HG02588 (cell line): ENCODE results near the gene PDLIM1.

Experiments used
- ATAC-seq: cut with Tn5 transposase; IDR thresholded peaks from one replicate; pipeline ENCODE4 v1.9.1; 2021; ENCODE audit warnings: mild to moderate bottlenecking, moderate library complexity; ENCODE audit not compliant: unreplicated experiment

Gene PDLIM1

DNA sequence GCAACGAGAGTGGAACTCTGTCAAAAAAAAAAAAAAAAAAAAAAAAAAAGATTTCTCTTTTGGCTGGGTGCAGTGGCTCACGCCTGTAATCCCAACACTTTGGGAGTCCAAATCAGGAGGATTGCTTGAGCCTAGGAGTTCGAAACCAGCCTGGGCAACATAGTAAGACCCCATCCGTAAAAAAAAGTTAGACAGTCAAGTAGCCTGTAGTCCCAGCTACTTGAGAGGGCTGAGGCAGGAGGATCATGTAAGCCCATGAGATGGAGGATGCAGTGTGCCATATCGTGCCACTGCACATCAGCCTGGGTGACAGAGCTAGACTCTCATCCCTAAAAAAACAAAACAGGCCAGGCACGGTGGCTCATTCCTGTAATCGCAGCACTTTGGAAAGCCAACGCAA is 25.2 kb downstream of the PDLIM1 start:
- no peak for ATAC-seq

DNA sequence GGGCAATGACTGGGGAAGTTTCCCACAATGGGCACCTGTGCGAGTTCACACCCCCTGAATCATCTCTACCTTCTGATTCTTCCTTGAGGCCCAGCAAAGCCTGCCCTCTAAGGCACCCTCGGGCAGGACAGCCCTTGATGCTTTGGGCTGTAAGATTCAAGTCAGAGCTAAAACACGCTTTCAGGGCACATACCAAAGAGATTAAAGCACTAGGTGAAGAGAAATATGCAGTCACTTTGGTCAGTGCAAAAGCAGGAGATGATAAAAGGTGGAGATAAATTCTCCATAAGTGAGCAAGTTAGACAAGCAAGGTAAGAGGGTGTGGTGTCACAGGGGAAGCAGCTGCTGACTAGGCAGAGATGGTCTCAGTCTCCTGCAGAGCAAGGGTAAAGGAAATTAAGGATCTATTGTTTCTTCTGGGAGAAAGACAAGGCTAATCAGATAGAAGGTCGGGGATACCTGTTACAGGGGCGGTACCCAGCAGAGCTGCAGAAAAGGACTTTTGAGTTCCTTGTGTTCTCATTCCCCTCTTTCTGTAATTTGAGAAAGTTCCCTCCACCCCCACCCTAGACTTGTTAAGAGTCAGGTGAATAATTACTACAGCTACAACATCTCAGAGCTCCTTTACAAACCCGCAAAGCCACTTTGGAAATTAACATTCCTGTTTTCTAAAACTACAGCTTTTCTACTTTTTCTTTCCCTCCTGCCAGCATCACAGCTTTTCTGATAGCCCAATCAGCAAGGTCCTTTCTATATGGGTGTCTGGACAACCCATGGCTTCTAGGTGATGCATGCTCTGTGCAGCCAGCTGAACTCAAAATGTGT is 26.4 kb downstream of the PDLIM1 start:
- ATAC-seq, result no peak

DNA sequence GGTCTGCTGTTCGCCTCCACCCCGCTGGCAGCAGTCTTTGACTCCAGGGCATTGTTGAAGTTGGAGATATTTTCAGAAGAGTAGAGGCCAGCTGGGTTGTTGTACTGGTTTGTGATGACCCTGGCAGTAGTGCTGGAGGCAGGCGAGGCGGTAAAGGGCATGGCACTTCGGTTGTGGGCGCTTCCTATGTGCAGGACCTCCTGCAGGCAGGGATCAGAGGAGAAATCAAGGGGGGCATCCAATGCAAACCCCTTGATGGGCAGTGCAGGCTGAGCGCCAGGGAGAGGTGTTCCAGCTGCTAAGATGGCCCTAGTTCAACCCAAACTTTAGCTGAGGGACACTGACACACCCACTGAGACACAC is 27.0 kb downstream of the PDLIM1 start:
- ATAC-seq, result no peak

DNA sequence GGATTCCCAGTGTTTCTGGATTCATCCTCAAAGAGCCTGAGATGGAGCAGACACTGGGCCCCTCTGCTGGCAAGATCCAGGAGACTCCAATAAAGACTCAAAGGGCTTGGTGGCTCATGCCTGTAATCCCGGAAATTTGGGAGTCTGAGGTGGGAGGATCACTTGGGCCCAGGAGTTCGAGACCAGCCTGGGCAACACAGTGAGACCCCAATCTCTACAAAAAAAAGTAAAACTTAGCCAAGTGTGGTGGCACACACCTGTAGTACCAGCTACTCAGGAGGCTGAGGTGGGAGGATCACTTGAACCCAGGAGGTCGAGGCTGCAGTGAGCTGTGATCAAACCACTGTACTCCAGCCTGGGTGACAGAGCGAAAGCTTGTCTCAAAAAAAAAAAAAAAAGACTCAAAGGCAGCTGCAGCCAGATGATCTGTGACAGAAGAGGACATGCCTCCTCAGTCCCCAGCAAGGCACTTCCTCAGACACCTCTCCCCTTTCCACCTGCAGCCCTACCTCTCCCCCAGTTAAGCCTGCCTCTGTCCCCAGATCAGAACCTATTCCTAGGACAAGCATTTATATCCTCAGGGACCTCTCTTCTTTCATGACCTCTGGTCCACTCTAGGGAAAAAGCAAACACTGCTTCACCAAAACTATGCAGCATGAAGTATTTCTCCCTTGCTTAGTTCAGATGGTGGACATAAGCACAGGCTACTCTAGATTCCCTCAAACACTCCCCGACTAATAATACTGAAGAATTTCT is 27.9 kb downstream of the PDLIM1 start:
- no peak for ATAC-seq

DNA sequence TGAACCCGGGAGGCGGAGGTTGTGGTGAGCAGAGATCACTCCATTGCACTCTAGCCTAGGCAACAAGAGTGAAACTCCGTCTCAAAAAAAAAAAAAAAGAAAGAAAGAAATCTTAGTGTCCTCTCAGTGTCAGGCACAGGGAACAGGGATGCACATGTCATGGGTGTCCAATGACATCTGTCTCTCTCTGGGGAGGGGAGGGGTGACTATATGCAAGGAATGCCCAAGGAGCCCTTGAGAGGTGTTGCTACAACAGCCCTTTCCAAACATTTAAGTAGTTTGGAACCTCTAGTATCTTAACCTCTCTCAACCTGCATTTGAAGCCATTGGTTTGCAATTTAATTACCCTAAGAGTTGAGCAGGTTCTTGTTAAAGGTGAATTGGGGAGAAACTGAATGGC is 28.9 kb downstream of the PDLIM1 start:
- ATAC-seq, result no peak

DNA sequence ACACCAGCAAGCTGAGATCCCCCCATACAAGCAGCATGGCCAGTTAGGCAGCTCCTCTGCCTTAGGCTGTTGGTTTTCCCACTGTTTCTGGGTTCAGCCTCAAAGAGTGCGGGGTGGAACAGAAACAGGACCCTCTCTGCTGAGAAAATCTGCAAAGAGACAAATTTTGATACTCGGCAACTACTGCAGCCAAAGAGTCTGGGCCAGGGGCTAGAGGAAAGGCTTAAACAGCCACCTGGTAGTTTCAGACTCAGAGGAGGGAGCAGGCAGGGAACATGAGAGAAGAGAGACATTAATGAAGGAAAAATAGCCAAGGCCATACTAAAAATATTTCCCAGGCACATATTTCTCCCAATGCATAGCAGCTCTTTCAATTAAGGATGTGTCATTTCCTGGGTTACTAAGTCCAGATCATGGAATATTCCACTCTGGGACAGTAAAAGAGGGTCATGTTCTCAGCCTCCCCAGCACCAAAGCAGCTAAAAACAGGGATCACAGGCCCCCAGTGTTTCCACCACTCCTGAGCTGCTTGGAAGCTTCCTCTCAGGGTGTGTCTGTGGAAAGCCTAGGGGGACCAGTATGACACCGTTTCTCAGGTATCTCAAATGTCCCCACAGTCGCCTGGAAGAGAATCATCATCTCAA is 29.8 kb downstream of the PDLIM1 start:
- no peak for ATAC-seq

DNA sequence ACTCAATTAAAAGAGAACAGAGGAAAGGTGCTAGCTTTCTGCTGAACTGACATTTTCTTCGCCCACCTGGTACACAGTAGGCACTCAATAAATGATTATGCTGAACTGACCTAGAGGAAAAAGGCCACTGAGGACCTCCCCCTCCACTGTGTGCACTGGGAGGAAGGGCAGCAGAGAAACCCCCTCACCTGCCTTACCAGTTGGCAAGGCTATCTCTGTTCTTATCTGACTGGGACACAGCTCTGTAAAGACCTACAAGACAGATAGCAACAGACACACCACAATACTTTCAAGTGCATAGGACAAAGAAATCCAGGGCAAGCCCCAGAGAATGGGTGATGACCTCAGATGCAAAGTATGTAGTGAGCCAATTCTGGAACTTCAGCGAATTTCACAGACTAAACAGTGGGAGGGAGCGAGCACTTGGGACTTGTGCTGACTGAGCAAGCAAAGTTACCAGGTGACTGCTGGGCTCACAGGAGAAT is 30.4 kb downstream of the PDLIM1 start:
- ATAC-seq, result peak; percentile 84

DNA sequence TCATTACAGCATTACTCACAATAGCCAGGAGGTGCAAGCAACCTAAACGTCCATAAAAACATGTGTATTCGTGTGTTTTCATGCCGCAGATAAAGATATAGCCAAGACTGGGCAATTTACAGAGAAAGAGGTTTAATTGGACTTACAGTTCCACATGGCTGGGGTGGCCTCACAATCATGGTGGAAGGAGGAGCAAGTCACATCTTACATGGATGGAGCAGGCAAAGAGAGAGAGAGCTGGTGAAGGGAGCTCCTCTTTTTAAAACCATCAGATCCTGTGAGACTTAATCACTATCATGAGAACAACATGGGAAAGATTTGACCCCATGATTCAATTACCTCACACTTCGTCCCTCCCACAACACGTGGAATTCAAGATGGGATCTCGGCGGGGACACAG is 33.0 kb downstream of the PDLIM1 start:
- no peak for ATAC-seq

DNA sequence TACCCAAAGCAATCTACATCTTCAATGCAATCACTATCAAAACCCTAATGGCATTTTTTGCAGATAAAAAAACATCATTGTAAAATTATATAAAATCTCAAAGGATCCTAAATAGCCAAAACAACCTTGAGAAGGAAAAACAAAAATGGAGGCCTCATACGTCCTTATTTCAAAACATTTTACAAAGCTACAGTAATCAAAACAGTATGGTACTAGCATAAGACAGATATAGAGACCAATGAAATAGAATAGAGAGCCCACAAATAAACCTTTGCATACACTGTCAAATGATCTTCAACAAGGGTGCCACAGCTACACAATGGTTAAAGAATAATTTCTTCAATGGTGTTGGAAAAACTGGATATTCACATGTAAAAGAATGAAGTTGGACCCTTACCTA is 34.5 kb downstream of the PDLIM1 start:
- ATAC-seq, result no peak

DNA sequence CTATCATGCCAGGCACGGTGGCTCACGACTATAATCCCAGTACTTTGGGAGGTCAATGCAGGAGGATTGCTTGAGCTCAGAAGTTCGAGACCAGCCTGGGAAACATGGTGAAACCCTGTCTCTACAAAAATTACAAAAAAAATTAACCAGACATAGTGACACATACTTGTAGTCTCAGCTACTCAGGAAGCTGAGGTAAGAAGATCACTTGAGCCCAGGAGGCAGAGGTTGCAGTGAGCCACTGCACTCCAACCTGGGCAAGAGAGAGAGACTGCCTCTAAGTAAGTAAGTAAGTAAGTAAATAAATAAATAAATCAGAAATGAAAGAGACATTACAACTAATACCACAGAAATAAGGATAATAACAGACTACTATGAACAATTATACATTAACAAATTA is 36.2 kb downstream of the PDLIM1 start:
- ATAC-seq, result no peak

DNA sequence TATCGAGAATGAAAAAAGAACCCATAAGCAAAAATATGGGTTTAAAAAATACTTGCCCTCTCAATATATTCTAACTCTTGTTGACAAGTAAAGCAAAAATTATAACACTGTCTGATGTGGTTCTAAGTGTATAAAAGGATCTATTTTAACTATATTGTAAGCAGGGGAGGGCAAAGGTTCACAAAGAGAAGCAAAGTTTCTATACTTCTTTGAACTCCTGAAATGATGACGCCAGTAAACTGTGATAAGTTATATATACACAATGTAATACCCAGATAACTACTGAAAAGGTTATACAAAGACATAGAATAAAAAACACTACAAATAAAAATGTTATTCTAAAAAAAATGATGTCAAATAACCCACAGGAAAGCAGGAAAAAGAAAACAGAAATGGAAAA is 37.1 kb downstream of the PDLIM1 start:
- no peak for ATAC-seq

DNA sequence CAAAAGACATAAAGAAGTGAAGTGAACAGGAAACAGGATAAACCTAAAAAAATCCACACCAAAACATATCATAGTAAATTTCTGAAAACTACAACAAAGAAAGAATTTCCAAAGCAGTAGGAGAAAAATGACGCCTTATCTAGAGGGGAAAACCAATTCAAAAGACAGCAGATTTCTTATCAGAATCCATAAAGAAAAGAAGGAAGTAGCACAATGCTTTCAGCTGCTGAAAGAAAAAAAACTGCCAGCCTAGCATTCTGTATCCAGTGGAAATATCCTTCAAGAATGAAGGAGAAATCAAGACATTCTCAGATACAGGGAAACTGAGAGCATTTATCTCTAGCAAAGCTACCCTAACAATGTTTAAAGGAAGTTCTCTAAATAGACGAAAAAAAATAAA is 37.8 kb downstream of the PDLIM1 start:
- no peak for ATAC-seq

DNA sequence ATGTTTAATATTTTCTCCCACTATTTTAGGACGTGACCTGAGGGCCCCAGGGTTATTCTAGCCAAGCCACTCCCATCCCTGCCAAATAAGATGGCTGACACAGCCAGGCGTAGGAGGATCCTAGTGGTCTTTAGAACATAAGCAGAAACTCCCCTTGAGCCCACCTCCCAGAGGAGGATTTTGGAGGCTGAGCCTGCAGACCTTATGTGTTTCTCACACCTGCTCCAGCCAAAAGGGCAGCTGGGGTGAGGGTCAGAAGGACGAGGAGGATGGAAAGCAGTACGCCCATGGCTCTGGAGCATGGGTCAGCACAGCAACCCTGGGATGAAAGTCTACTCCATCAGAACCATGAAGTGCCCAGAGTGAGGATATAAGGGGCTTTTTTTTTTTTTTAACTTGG is 39.9 kb downstream of the PDLIM1 start:
- no peak for ATAC-seq

DNA sequence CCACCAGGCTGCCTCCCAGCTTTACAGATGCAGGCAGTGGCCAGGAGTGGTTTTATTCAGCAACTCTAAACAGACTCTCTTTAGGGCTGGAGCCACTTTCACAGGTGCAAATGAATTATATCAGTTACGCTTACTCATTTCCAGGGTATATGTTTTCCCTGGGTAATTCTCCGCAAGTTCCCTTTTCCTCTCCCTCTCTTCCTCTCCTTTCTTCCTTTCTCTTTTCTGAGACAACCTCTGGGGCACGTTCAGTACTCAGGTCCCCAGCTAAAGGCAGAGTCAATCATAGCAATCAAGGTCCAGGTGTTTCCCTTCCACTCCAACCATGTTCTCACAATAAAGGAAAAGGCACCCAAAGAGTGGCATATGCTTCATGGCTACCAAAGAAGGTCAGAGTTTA is 41.3 kb downstream of the PDLIM1 start:
- ATAC-seq, result no peak

DNA sequence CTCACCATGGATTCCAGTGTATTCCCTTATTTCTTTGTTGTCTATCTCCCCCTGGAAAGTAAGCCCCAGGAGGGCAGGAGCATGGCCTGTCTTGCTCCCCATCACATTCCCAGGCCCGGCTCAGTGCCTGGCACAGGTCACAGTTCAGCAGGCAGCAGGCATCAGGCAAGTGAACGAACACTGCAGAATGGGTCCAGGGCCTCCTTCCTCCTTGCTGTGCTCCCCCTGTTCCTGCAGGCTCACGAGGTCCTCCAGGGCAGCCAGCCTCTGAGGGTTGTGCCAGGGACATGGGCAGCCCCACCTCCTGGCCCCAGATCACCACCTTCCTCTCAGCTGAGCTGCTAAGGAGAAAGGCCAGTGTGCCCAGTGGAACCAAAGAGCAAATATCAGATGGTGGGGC is 41.8 kb downstream of the PDLIM1 start:
- ATAC-seq, result no peak

DNA sequence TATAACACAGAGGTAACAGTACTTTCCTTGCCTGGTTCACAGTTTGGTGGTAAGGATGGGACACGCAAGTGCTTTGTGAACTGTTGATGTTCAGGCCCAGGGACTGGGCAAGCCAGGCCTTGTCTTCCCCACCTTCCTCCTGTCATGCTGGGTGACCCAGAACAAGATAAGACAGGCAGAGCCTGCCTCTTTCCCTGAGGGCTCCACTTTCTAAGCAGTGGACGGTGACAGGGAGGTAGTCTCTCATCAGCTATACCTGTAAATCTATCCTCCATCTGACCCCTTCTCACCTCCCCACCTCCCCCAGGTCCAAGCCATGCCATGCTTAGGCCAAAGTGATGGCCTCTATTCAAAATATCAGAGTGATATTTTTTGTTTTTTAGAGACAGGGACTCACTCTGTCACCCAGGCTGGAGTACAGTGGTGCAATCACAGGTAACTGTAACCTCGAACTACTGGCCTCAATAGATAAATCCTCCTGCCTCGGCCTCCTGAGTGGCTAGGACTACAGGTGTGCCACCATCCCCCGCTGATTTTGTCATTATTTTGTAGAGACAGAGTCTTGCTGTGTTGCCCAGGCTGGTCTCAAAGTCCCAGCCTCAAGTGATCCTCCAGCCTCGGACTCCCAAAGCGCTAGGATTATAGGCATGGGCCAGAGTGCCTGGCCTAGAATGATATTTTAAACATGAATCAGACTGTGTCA is 42.8 kb downstream of the PDLIM1 start:
- ATAC-seq, result no peak

DNA sequence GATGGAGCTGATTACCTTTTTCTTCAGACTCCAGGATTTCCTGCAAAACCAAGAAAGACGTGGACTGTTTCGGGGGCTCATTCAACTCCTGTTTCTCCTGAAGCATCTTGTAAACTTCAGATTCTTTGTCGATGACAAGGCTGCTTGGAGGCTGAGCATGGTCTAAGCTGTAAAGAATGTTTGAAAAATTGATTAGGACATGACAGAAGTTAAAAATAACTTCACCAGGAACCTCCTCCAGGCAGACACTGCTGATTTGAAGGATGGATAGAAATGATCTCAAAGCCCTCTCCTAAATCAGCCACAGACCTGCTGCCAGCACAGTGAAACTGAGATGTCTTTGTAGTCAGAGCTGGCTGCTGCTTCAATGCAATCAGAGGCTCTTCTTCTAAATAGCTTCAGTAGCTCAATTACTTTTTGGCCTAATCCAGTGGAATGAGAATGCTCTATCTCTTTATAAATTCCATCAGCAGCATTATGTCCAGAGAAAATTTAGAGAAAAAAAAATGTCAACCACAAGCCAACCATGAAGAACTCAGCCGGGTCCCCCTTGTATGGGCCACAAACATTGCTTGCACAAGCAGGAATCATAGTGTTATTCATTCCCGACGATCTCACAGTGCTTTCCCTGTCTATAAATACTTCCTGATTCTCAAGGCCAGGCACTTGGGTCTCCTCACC is 43.5 kb downstream of the PDLIM1 start:
- ATAC-seq, result no peak

DNA sequence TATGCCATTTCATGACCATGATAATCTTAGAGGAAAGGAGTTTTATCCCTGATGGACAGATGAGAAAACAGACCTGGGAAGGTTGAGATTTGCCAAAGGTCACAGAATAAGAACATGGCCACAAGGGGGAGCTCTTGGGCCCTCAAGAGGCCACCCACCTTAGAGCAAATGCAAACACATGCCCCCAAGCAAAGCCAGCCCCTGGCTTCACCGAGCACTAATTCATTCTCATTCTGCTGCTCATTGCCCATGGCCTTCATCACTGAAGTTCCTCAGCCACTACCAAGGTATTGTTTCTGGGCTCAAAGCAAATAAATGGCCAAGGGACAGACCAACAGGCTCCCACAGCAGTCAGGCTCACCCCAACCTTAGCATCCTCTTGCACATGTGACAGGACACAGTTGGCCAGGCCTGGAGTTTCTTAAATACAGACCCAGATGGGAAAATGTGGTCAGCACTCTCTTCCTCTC is 44.2 kb downstream of the PDLIM1 start:
- no peak for ATAC-seq

DNA sequence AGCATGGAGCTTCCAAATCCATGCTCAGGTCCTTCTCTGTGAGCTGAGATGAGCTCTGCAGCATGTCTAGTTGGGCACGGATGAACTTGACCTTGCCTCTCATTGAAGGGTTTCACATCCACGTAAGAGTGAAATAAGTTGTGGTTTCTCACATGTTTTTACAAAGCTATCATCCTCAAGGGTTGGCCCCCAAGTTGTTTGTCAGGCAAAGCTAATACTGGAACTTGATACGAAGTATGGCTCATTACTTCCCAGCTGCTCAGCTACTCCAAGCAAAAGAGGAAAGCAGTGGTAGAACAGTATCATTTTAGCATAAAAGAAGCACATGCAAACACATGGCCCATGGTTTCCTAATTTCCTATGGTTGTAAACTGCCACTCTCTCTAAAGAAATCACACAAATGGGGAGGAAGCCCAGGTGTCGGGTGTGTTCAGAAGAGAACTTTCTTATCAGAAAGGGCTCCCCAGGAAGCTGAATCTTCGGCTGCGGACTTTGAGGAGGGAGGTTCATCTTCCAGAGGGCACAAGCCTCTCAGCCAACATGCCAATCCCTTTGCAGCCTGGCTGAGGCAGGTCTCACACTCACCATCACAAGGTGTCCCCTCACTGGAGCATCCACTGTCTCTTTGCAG is 45.3 kb downstream of the PDLIM1 start:
- peak; percentile 91 for ATAC-seq

DNA sequence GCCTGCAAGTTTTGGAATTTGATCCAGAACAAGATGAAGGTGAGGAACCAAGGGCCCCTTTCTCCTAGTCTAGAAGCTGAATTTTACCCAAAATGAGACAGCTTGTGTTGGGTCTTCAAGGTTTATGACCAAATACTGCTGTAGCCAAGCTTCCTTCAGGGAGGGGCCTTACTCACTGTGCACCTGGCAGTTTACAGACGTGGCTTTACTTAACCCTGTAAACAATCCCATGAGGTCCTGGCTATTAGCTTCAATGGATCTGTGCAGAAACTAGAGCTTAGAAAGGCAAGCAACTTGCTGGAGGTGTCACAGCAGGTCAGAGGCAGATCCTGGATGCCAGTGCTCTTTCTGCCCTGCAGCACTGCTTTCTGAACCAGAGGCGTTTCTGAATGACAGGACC is 46.7 kb downstream of the PDLIM1 start:
- ATAC-seq, result no peak
